ENCODE measurements around the gene CDC34. TPM values are rescaled to one million over a fixed set of nuclear protein-coding genes. Genes with fewer than 3 reads are reported as not detected.

CDC34 gene
- total and polyA plus RNA-seq, 7 experiments from 2014 or later = 20.4 to 47.3 (median 41.4) TPM

- intact Hi-C loops (cut with micrococcal nuclease) = no loop called here
- Mint-ChIP-seq H3K27me3 (peaks cover 0 to 15% (median 0%) of the 10 kb centered on the region in 5 donors), H3K36me3 (peaks cover 0 to 6% (median 0%) of the 10 kb centered on the region in 5 donors), H3K4me1 (peaks cover 4 to 14% (median 9%) of the 10 kb centered on the region in 7 donors), H3K4me3 (peak overlapping the region in 2 of 10 donors; percentile 27 to 67), H3K27ac (peak overlapping the region in 6 of 9 donors; percentile 4 to 86 (median 62)), H3K9me3 (no peaks in the 10 kb centered on the region)
- Histone ChIP-seq H3K27me3 (ENCODE audit: control insufficient read depth in 2 of 2, insufficient read depth in 2 of 2, low read length in 2 of 2) (no peaks in the 10 kb centered on the region), H3K27ac (ENCODE audit: low read depth, low read length) (no peak overlapping the region), H3K4me3 (ENCODE audit: low read length) (no peak overlapping the region), H3K36me3 (ENCODE audit: control insufficient read depth in 2 of 3, insufficient read depth in 3 of 3, low read length in 3 of 3) (no peaks in the 10 kb centered on the region), H3K4me1 (ENCODE audit: control insufficient read depth in 2 of 2, insufficient read depth in 2 of 2, low read length in 2 of 2) (peaks cover 0 to 13% of the 10 kb centered on the region in 2 donors), H3K9me3 (ENCODE audit: control insufficient read depth in 2 of 3, low read length in 3 of 3) (no peaks in the 10 kb centered on the region)
- DNase-seq (peak in 1 of 9 donors; percentile 11), ATAC-seq (no peak)
- CTCF ChIA-PET = interaction anchor here (0.7 kb wide), 1 partner anchor 13 kb away, joined by 4 read pairs; no protein-coding TSS in a partner anchor
- POLR2A ChIA-PET = interaction anchor here (0.7 to 1.3 kb wide), 2 partner anchors 9 to 13 kb away, joined by 3 to 10 read pairs; no protein-coding TSS in a partner anchor
Measured at GRCh38 chr19:493391-494170, 38.0 kb upstream of the CDC34 start.

DNA sequence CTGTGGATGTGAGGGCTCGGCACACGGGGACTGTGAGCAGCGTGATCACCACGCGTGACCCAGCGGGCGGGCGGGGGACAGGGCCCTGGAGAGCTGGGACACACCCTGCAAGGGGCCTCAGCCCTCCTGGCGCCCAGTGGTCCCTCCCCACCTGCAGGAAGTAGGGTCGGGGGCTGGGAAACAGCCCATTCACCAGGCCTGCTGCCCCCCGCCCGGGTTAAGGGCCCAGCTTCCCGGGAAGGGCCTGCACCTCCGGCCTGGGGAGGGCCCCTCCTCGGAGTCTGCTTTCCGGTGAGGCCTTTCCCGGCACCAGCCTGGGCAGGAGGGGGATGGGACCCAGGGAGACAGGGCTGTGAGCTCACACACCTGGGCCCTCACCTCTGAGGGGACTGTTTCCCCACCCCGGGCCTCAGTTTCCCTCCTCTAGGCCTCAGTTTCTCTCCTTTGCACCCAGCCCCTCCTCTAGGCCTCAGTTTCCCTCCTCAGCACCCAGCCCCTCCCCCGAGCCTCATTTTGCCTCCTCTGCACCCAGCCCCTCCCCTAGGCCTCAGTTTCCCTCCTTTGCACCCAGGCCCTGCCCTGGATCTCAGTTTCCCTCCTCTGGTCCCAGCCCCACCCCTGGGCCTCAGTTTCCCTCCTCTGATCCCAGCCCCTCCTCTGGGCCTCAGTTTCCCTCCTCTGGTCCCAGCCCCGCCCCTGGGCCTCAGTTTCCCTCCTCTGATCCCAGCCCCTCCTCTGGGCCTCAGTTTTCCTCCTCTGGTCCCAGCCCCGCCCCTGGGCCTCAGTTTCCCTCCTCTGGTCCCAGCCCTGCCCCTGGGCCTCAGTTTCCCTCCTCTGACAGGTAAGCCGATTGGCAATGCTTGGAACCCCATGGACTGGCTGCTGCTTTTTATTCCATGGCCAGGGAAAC, 37.1 kb upstream of the CDC34 start:
- Mint-ChIP-seq H3K4me3 (peak overlapping the region in 1 of 10 donors; percentile 67), H3K27ac (no peak overlapping the region), H3K27me3 (peaks cover 5 to 20% (median 6%) of the 10 kb centered on the region in 5 donors), H3K36me3 (peaks cover 0 to 10% (median 0%) of the 10 kb centered on the region in 5 donors), H3K9me3 (no peaks in the 10 kb centered on the region), H3K4me1 (peaks cover 4 to 18% (median 10%) of the 10 kb centered on the region in 7 donors)
- ChIA-PET POLR2A (interaction anchor here (0.7 to 0.9 kb wide), 2 partner anchors 9 to 17 kb away, joined by 3 to 6 read pairs; no protein-coding TSS in a partner anchor), CTCF (interaction anchor here (0.7 kb wide), 1 partner anchor 12 kb away, joined by 4 read pairs; no protein-coding TSS in a partner anchor)
- peak in 1 of 9 donors; percentile 17 for DNase-seq
- Histone ChIP-seq H3K36me3 (ENCODE audit: control insufficient read depth in 2 of 3, insufficient read depth in 3 of 3, low read length in 3 of 3) (no peaks in the 10 kb centered on the region), H3K9me3 (ENCODE audit: control insufficient read depth in 2 of 3, low read length in 3 of 3) (no peaks in the 10 kb centered on the region), H3K27ac (ENCODE audit: low read depth, low read length) (no peak overlapping the region), H3K4me3 (ENCODE audit: low read length) (no peak overlapping the region), H3K27me3 (ENCODE audit: control insufficient read depth in 2 of 2, insufficient read depth in 2 of 2, low read length in 2 of 2) (peaks cover 0 to 4% of the 10 kb centered on the region in 2 donors), H3K4me1 (ENCODE audit: control insufficient read depth in 2 of 2, insufficient read depth in 2 of 2, low read length in 2 of 2) (peaks cover 0 to 11% of the 10 kb centered on the region in 2 donors)
- ATAC-seq = no peak
- intact Hi-C loops (cut with micrococcal nuclease) = loop anchor here in 1 of 2 donors (1.0 kb wide), 1 partner anchor 12 kb away; no protein-coding TSS in a partner anchor

- POLR2A ChIA-PET = interaction anchor here (0.9 to 1.8 kb wide), 3 partner anchors 9 to 16 kb away, joined by 5 to 8 read pairs (median 6); no protein-coding TSS in a partner anchor
- CTCF ChIA-PET = interaction anchor here (1.7 kb wide), 1 partner anchor 11 kb away, joined by 8 read pairs; no protein-coding TSS in a partner anchor
- Histone ChIP-seq H3K27me3 (ENCODE audit: control insufficient read depth in 2 of 2, insufficient read depth in 2 of 2, low read length in 2 of 2) (peaks cover 0 to 6% of the 10 kb centered on the region in 2 donors), H3K9me3 (ENCODE audit: control insufficient read depth in 2 of 3, low read length in 3 of 3) (no peaks in the 10 kb centered on the region), H3K4me3 (ENCODE audit: low read length) (no peak overlapping the region), H3K4me1 (ENCODE audit: control insufficient read depth in 2 of 2, insufficient read depth in 2 of 2, low read length in 2 of 2) (peaks cover 0 to 8% of the 10 kb centered on the region in 2 donors), H3K27ac (ENCODE audit: low read depth, low read length) (no peak overlapping the region), H3K36me3 (ENCODE audit: control insufficient read depth in 2 of 3, insufficient read depth in 3 of 3, low read length in 3 of 3) (no peaks in the 10 kb centered on the region)
- Mint-ChIP-seq H3K4me1 (peaks cover 3 to 14% (median 9%) of the 10 kb centered on the region in 7 donors), H3K27ac (no peak overlapping the region), H3K36me3 (peaks cover 0 to 10% (median 0%) of the 10 kb centered on the region in 5 donors), H3K4me3 (no peak overlapping the region), H3K27me3 (peaks cover 6 to 23% (median 8%) of the 10 kb centered on the region in 5 donors), H3K9me3 (no peaks in the 10 kb centered on the region)
- ATAC-seq (no peak), DNase-seq (peak in 1 of 9 donors; percentile 9)
- intact Hi-C loops (cut with micrococcal nuclease) = loop anchor here in 1 of 2 donors (1.0 kb wide), 1 partner anchor 11 kb away; no protein-coding TSS in a partner anchor
Measured at GRCh38 chr19:495081-495401, 36.5 kb upstream of the CDC34 start.

DNA sequence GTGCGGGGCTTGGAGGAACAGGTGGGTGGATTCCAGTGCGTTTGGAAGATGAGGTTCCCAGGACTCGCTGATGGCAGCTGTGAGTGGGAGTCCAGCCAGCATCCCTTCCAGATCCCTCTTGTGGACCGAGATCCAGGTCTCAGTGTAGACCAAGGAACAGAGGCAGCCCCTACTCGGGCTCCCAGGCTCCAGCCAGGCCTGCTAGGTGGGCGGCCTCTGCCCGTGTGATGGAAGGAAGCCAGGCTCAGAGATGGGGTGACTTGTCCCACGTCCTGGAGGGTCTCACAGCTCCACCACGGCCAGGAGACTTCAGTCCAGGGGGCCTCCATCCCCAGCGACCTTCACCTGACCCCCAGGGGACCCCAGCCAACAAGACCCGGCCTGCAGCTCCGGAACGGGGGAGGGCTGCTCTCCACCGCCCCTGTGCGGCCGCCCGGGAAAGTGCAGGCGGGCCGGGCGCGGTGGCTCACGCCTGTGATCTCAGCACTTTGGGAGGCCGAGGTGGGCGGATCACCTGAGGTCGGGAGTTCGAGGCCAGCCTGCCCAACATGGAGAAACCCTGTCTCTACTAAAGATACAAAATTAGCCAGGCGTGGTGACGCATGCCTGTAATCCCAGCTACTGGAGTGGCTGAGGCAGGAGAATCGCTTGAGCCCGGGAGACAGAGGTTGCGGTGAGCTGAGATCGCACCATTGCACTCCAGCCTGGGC, 36.0 kb upstream of the CDC34 start:
- Histone ChIP-seq H3K27ac (ENCODE audit: low read depth, low read length) (no peak overlapping the region), H3K4me3 (ENCODE audit: low read length) (no peak overlapping the region), H3K36me3 (ENCODE audit: control insufficient read depth in 2 of 3, insufficient read depth in 3 of 3, low read length in 3 of 3) (no peaks in the 10 kb centered on the region), H3K27me3 (ENCODE audit: control insufficient read depth in 2 of 2, insufficient read depth in 2 of 2, low read length in 2 of 2) (peaks cover 0 to 6% of the 10 kb centered on the region in 2 donors), H3K4me1 (ENCODE audit: control insufficient read depth in 2 of 2, insufficient read depth in 2 of 2, low read length in 2 of 2) (peaks cover 0 to 8% of the 10 kb centered on the region in 2 donors), H3K9me3 (ENCODE audit: control insufficient read depth in 2 of 3, low read length in 3 of 3) (no peaks in the 10 kb centered on the region)
- intact Hi-C loops (cut with micrococcal nuclease) = loop anchor here in 1 of 2 donors (1.0 kb wide), 1 partner anchor 11 kb away; no protein-coding TSS in a partner anchor
- Mint-ChIP-seq H3K4me3 (peak overlapping the region in 1 of 10 donors; percentile 59), H3K27ac (no peak overlapping the region), H3K9me3 (no peaks in the 10 kb centered on the region), H3K27me3 (peaks cover 6 to 23% (median 8%) of the 10 kb centered on the region in 5 donors), H3K4me1 (peaks cover 3 to 13% (median 9%) of the 10 kb centered on the region in 7 donors), H3K36me3 (peaks cover 0 to 10% (median 0%) of the 10 kb centered on the region in 5 donors)
- POLR2A ChIA-PET = interaction anchor here (0.9 to 1.8 kb wide), 3 partner anchors 9 to 16 kb away, joined by 5 to 8 read pairs (median 6); no protein-coding TSS in a partner anchor
- DNase-seq (peak in 7 of 9 donors; percentile 21 to 64 (median 47)), ATAC-seq (peak; percentile 72)
- CTCF ChIA-PET = interaction anchor here (1.7 kb wide), 1 partner anchor 11 kb away, joined by 8 read pairs; no protein-coding TSS in a partner anchor

DNA sequence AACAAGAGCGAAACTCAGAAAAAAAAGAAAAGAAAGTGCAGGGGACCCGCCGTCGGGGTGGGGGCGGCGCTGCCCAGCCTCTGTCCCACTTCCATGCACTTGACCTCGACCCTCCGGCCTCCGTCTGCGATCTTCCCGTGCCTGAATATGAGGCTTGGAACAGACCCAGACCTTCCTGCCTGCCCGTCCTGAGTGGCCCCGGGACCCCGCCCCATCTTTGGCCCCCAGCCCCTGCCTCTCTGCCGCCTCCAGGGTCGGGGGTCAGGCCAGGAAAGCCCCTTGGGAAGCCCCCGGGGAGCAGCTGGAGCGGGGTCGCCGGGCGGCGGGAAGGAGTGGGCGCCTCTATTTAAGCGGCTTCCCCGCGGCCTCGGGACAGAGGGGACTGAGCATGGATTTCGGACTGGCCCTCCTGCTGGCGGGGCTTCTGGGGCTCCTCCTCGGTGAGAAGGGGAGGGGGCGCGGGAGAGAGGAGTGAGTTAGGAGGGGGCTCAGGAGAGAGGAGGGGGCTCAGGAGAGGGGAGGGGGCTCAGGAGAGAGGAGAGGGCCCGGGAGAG, 35.4 kb upstream of the CDC34 start, which contains the start of gene MADCAM1:
TSS of gene MADCAM1 (plus strand) at position 375 of the 554 bp plus-strand sequence. CDS start at position 389, 14 bp downstream.
- Mint-ChIP-seq H3K9me3 (no peaks in the 10 kb centered on the region), H3K27ac (no peak within 1 kb of the TSS), H3K27me3 (peaks cover 6 to 23% (median 8%) of the 10 kb centered on the region in 5 donors), H3K4me3 (peak within 1 kb of the TSS in 1 of 10 donors; percentile 62), H3K36me3 (peaks cover 0 to 10% (median 0%) of the 10 kb centered on the region in 5 donors), H3K4me1 (peaks cover 3 to 13% (median 9%) of the 10 kb centered on the region in 7 donors)
- Histone ChIP-seq H3K27ac (ENCODE audit: low read depth, low read length) (no peak within 1 kb of the TSS), H3K36me3 (ENCODE audit: control insufficient read depth in 2 of 3, insufficient read depth in 3 of 3, low read length in 3 of 3) (no peaks in the 10 kb centered on the region), H3K9me3 (ENCODE audit: control insufficient read depth in 2 of 3, low read length in 3 of 3) (no peaks in the 10 kb centered on the region), H3K4me1 (ENCODE audit: control insufficient read depth in 2 of 2, insufficient read depth in 2 of 2, low read length in 2 of 2) (peaks cover 0 to 8% of the 10 kb centered on the region in 2 donors), H3K27me3 (ENCODE audit: control insufficient read depth in 2 of 2, insufficient read depth in 2 of 2, low read length in 2 of 2) (peaks cover 0 to 6% of the 10 kb centered on the region in 2 donors), H3K4me3 (ENCODE audit: low read length) (no peak within 1 kb of the TSS)
- ChIA-PET POLR2A (interaction anchor here (1.3 to 1.8 kb wide), 2 partner anchors 8 to 10 kb away, joined by 5 to 8 read pairs; no protein-coding TSS in a partner anchor), CTCF (interaction anchor here (1.7 kb wide), 1 partner anchor 10 kb away, joined by 8 read pairs; no protein-coding TSS in a partner anchor)
- DNase-seq (peak in 1 of 9 donors; percentile 6), ATAC-seq (no peak)
- intact Hi-C loops (cut with micrococcal nuclease) = no loop called here
